ENCODE results near the gene PHACTR1.
"Not testable (repeated sequence)": the region's sequence is repeated elsewhere in the genome, so short reads cannot be mapped to it uniquely, and the experiment has no call there.

The PHACTR1 gene

GRCh38 chr6:13113981-13114593, 397.5 kb downstream of the PHACTR1 start:
- DNase-seq (ENCODE audit: low spot score): no peak

- no peak for DNase-seq (ENCODE audit: low spot score)
Observed at GRCh38 chr6:13116155-13116554, 399.6 kb downstream of the PHACTR1 start.

GRCh38 chr6:13117570-13117969, 401.0 kb downstream of the PHACTR1 start:
- DNase-seq (ENCODE audit: low spot score): no peak

GRCh38 chr6:13119549-13119948, 403.0 kb downstream of the PHACTR1 start:
- no peak for DNase-seq (ENCODE audit: low spot score)

- no peak for DNase-seq (ENCODE audit: low spot score)
Observed at GRCh38 chr6:13120483-13121482, 404.2 kb downstream of the PHACTR1 start.

- DNase-seq (ENCODE audit: low spot score): no peak
Observed at GRCh38 chr6:13124131-13124530, 407.6 kb downstream of the PHACTR1 start.

- DNase-seq (ENCODE audit: low spot score): no peak
Observed at GRCh38 chr6:13125841-13126240, 409.3 kb downstream of the PHACTR1 start.

- no peak for DNase-seq (ENCODE audit: low spot score)
Observed at GRCh38 chr6:13131935-13132661, 415.5 kb downstream of the PHACTR1 start.

GRCh38 chr6:13133894-13134293, 417.3 kb downstream of the PHACTR1 start:
- not testable (repeated sequence) for DNase-seq (ENCODE audit: low spot score)

GRCh38 chr6:13135152-13135551, 418.6 kb downstream of the PHACTR1 start:
- no peak for DNase-seq (ENCODE audit: low spot score)

- DNase-seq (ENCODE audit: low spot score): no peak
Observed at GRCh38 chr6:13139119-13139518, 422.6 kb downstream of the PHACTR1 start.

- no peak for DNase-seq (ENCODE audit: low spot score)
Observed at GRCh38 chr6:13140980-13141379, 424.4 kb downstream of the PHACTR1 start.

- no peak for DNase-seq (ENCODE audit: low spot score)
Observed at GRCh38 chr6:13141387-13141786, 424.8 kb downstream of the PHACTR1 start.

- DNase-seq (ENCODE audit: low spot score): no peak
Observed at GRCh38 chr6:13142611-13143010, 426.0 kb downstream of the PHACTR1 start.

- DNase-seq (ENCODE audit: low spot score): no peak
Observed at GRCh38 chr6:13146442-13146841, 429.9 kb downstream of the PHACTR1 start.

- no peak for DNase-seq (ENCODE audit: low spot score)
Observed at GRCh38 chr6:13147376-13147775, 430.8 kb downstream of the PHACTR1 start.

- no peak for DNase-seq (ENCODE audit: low spot score)
Observed at GRCh38 chr6:13147782-13148181, 431.2 kb downstream of the PHACTR1 start.

- no peak for DNase-seq (ENCODE audit: low spot score)
Observed at GRCh38 chr6:13152764-13153163, 436.2 kb downstream of the PHACTR1 start.

GRCh38 chr6:13156381-13156780, 439.8 kb downstream of the PHACTR1 start:
- no peak for DNase-seq (ENCODE audit: low spot score)

GRCh38 chr6:13157293-13157692, 440.7 kb downstream of the PHACTR1 start:
- DNase-seq (ENCODE audit: low spot score): no peak

GRCh38 chr6:13159300-13159699, 442.7 kb downstream of the PHACTR1 start:
- no peak for DNase-seq (ENCODE audit: low spot score)

GRCh38 chr6:13159822-13160221, 443.3 kb downstream of the PHACTR1 start:
- DNase-seq (ENCODE audit: low spot score): not testable (repeated sequence)
